Dedifferentiated amniotic fluid mesenchymal stem cell (primary cell): ENCODE measurements around the gene ACKR4.
"Not testable (repeated sequence)": the region's sequence is repeated elsewhere in the genome, so short reads cannot be mapped to it uniquely, and the experiment has no call there.

Experiments used
- DNase-seq: peaks from one replicate; pipeline ENCODE4 v3.0.0-alpha.2; 2016; ENCODE audit errors: extremely low spot score

ACKR4 gene

DNA sequence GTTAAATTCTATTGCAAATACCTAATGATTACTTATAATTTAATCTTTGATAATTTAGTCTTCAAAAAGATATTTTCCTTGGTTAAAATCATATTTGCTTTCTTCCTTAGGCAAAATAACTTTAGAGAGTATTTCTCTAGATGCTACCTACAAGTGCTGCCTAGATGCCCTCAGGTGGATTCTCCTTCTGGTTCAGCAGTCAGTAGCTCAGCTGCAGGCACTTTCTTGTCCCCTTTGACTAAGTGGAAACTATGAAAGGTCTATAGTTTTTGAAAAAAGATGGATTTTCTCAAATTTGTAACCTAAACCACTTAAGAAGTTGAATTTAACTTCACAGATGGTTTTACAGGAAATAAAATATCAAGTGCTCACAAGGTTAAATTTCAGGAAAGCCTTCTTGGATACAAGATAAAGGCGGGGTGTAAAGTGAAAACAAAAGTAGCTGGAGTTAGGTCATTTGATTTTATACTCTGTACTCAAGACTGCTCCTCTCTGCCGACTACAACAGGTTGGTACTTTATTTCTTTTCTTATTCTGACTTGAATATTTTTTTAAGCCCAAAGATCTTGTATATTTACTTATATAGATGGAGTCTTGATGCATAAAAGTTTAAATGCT, at the start of gene ACKR4:
ACKR4 (plus strand) TSS at position 455 of the 618 bp plus-strand sequence. CDS start 3,128 bp downstream, outside the sequence.
- no peak for DNase-seq

DNA sequence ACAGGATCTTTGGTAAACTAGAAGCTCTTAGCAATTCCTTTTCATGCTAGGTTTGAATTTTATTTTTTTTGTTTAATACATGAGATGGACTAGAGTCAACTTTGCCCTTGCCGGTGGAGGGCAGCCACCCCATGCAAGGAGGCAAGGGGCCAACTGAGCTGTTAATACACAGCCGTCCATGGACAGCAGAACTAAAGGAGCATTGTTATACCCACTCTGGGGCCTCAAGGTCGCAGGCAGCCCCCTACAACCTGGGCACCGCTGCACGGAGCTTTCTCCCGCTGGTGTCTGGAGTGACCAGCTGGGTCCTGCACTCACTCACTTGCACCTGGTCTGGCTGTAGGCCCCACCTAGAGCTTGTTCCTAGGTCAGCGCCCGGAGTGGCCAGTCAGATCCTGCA, 47.9 kb upstream of the ACKR4 start:
- no peak for DNase-seq

DNA sequence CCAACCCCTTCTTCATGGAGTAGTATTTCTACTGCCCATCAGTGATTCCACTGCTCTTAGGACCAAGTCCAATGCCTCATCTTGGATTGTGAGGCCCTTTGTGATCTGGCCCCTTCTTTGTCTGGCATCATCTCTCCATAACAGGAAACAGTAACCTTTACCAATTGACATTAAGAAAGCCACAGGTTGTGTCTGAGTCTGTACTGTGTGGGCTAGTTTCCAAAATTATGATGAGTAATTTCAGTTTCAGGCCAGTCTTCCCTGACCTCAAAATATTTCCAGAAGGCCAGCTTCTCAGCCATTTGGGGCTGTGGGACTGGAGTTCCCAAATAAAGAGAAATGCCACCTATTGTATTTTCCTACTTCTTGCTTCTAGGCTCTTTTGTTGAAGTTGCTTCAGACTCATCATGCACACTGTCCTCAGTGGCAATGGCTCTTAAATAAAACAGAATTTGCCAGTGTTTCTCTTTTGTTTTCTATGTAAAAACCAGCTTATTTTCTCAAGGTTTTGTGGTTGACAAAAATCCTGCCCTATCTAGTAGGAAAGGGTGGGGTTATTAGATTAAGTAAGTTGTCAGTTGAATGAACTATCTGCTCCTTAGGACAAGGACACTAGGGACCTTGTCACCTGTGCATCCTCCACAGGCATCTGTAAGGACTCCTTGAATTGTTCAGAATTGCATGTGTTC, 47.0 kb upstream of the ACKR4 start:
- no peak for DNase-seq

DNA sequence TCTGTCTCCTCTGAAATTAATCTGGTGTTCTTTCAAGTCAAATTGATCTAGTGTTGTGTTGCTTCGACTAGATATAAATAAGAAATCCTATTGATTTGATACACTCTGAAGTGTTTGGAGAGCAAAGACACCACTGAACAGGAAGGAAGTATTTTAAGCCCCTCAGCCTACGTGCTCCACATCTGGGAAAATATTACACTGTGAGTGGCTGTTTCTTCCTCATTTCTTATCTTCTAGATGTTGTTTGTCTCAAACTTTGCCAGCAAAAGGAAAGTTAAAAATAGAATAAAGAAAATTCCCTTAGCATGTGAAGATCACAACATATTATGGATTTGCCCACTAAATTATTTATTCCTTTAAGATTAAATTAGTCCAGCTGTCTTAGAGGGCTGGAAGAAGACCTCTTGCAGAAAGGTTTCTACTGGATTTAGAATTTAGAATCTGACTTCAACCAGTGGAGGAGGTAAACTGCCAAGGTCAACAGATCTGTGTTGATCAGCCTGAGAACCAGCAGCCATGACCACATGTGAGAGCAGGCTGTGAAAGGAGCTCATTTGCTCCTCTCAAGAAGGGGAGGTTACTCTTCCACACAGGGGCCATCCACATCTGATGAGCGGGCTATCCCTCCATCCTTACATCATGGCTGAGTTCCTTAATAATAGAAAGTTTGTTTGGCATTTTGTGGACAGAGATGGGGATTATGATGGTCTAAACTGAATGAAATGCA, 46.3 kb upstream of the ACKR4 start:
- DNase-seq, result no peak

- no peak for DNase-seq
These were observed 43.2 kb upstream of the ACKR4 start for GRCh38 chr3:132553826-132554225.

GRCh38 chr3:132554437-132554836, 42.6 kb upstream of the ACKR4 start:
- DNase-seq, result no peak

GRCh38 chr3:132555306-132556035, 41.6 kb upstream of the ACKR4 start:
- DNase-seq, result no peak

DNA sequence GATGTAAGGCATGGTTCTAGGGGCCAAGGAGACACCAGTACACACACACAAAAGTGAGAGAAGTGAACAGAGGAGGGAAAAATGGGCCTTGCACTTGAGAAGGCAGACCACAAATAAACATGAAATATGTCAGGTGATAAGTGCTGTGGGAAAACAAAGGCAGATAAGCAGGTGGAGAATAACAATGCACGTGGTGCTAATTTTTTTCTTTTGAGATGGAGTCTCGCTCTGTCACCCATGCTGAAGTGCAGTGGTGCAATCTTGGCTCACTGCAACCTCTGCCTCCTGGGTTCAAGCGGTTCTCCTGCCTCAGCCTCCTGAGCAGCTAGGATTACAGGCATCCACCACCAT, 41.1 kb upstream of the ACKR4 start:
- DNase-seq, result not testable (repeated sequence)

GRCh38 chr3:132556508-132557159, 40.4 kb upstream of the ACKR4 start:
- DNase-seq, result no peak

- DNase-seq, result no peak
These were observed 36.1 kb upstream of the ACKR4 start for GRCh38 chr3:132561003-132561402.

DNA sequence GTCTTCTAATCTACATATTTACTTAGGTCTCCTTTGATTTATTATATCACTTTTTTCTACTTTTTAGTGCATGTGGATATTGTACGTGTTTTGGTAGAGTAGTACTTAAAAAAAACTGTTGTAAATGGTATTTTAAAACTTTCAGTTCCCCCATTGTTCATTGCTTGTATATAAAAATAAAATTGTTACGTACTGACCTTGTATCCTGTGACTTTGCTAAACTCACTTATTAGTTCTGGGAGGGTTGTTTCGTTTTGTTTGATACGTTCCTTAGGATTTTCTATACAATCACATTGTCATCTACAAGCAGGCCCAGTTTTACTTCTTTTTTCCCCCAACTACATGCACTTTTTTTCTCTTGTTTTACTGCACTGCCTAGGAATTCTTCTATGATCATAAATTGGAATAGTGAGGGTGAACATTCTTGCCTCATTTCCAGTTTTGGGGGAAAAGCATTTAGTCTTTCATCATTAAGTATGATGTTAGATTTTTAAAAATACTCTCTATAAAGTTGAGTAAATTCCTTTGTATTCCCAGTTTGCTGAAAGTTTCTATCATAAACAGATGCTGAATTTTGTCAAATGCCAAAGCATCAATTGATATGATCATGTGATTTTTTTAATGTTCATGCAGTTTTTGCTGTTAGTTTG, 33.5 kb upstream of the ACKR4 start:
- DNase-seq, result no peak

DNA sequence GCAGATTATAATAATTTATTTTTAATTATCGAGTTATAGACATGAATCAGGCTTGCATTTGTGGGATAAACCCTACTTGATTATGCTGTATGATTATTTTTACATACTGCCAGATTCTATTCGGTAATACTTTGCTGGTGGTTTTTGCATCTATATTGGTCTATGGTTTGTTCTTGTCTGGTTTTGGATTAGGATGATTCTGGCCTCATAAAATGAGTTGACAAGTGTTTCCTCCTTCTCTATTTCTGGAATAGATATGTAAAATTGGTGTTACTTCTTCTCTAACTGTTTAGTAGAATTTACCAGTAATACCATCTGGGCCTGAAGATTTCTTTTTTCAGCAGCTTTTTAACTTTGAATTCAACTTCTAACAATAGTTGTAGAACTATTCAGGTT, 33.0 kb upstream of the ACKR4 start:
- DNase-seq, result no peak

- DNase-seq, result no peak
These were observed 28.6 kb upstream of the ACKR4 start for GRCh38 chr3:132568422-132568821.

- peak; percentile 46 for DNase-seq
These were observed 27.9 kb upstream of the ACKR4 start for GRCh38 chr3:132569153-132569552.

GRCh38 chr3:132569580-132569979, 27.5 kb upstream of the ACKR4 start:
- peak; percentile 40 for DNase-seq

GRCh38 chr3:132570016-132570415, 27.1 kb upstream of the ACKR4 start:
- DNase-seq, result no peak

GRCh38 chr3:132573797-132574211, 23.3 kb upstream of the ACKR4 start:
- DNase-seq, result peak; percentile 35

GRCh38 chr3:132587401-132587800, 9.7 kb upstream of the ACKR4 start:
- DNase-seq, result no peak

- DNase-seq, result no peak
These were observed 4.9 kb upstream of the ACKR4 start for GRCh38 chr3:132592216-132592615.

DNA sequence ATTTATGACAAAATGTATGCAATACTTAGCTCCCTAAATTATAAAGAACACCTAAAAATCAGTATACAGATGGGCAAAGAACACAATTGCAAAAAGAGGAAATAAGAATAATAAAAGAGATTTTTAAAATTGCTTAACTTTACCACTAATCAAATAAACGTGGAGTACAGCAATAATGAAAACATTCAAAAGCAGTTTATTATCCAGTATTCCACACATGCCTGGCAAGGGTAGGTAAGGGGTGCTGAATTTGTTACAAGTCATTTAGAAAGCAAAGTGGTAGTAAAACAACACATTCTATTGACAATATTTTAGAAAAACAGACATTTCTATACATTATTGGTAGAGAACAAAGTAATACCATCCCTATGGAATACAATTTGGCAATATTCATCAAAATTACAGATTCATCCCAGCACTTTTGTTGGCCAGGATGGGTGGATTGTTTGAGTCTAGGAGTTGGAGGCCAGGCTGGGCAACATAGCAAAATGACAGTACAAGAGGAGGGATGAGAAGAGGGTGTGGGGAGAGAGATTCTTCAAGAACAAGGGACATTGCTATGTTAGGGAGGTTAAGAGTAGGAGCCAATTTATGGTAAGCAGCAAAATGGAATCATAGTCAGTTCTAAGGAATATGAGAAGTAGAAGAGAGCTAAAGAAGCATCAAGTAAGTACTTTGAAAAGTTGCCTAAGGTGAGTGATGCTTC, 3.7 kb upstream of the ACKR4 start:
- no peak for DNase-seq

GRCh38 chr3:132593947-132594323, 3.1 kb upstream of the ACKR4 start:
- DNase-seq, result peak; percentile 75
